ENCODE results near the gene EIF4H.
"Not testable (repeated sequence)": the region's sequence is repeated elsewhere in the genome, so short reads cannot be mapped to it uniquely, and the experiment has no call there.

Gene EIF4H

GRCh38 chr7:74173866-74174605 is at the start of gene EIF4H:
EIF4H (plus strand) TSS chr7:74174356; CDS start chr7:74174384, 28 bp downstream.
- DNase-seq (ENCODE audit: low read depth in 3 of 3, low spot score in 1 of 3): peak; percentile 78 to 98 (median 92)

- DNase-seq (ENCODE audit: low read depth in 3 of 3, low spot score in 1 of 3): no peak
Measured at GRCh38 chr7:74126220-74126880, 47.8 kb upstream of the EIF4H start.

- DNase-seq (ENCODE audit: low read depth in 3 of 3, low spot score in 1 of 3): no peak
Measured at GRCh38 chr7:74129887-74130286, 44.3 kb upstream of the EIF4H start.

GRCh38 chr7:74130518-74130917 is 43.6 kb upstream of the EIF4H start:
- DNase-seq (ENCODE audit: low read depth in 3 of 3, low spot score in 1 of 3): no peak

- no peak for DNase-seq (ENCODE audit: low read depth in 3 of 3, low spot score in 1 of 3)
Measured at GRCh38 chr7:74134117-74134620, 40.0 kb upstream of the EIF4H start.

- no peak for DNase-seq (ENCODE audit: low read depth in 3 of 3, low spot score in 1 of 3)
Measured at GRCh38 chr7:74138334-74138867, 35.8 kb upstream of the EIF4H start.

GRCh38 chr7:74138945-74139843 is 35.0 kb upstream of the EIF4H start:
- DNase-seq (ENCODE audit: low read depth in 3 of 3, low spot score in 1 of 3): no peak

GRCh38 chr7:74141705-74142104 is 32.5 kb upstream of the EIF4H start:
- DNase-seq (ENCODE audit: low read depth in 3 of 3, low spot score in 1 of 3): no peak

GRCh38 chr7:74143383-74143782 is 30.8 kb upstream of the EIF4H start:
- DNase-seq (ENCODE audit: low read depth in 3 of 3, low spot score in 1 of 3): no peak

- no peak for DNase-seq (ENCODE audit: low read depth in 3 of 3, low spot score in 1 of 3)
Measured at GRCh38 chr7:74148491-74148890, 25.7 kb upstream of the EIF4H start.

- no peak for DNase-seq (ENCODE audit: low read depth in 3 of 3, low spot score in 1 of 3)
Measured at GRCh38 chr7:74149071-74149470, 25.1 kb upstream of the EIF4H start.

GRCh38 chr7:74149603-74150002 is 24.6 kb upstream of the EIF4H start:
- no peak for DNase-seq (ENCODE audit: low read depth in 3 of 3, low spot score in 1 of 3)

GRCh38 chr7:74153736-74154135 is 20.4 kb upstream of the EIF4H start:
- no peak for DNase-seq (ENCODE audit: low read depth in 3 of 3, low spot score in 1 of 3)

- no peak for DNase-seq (ENCODE audit: low read depth in 3 of 3, low spot score in 1 of 3)
Measured at GRCh38 chr7:74155810-74156395, 18.3 kb upstream of the EIF4H start.

GRCh38 chr7:74157605-74158004 is 16.6 kb upstream of the EIF4H start:
- no peak for DNase-seq (ENCODE audit: low read depth in 3 of 3, low spot score in 1 of 3)

GRCh38 chr7:74164985-74165456 is 9.1 kb upstream of the EIF4H start:
- DNase-seq (ENCODE audit: low read depth in 3 of 3, low spot score in 1 of 3): no peak

- no peak for DNase-seq (ENCODE audit: low read depth in 3 of 3, low spot score in 1 of 3)
Measured at GRCh38 chr7:74165867-74166593, 8.1 kb upstream of the EIF4H start.

- not testable (repeated sequence) for DNase-seq (ENCODE audit: low read depth in 3 of 3, low spot score in 1 of 3)
Measured at GRCh38 chr7:74167324-74167723, 6.8 kb upstream of the EIF4H start.

- no peak for DNase-seq (ENCODE audit: low read depth in 3 of 3, low spot score in 1 of 3)
Measured at GRCh38 chr7:74173074-74173473, 1.1 kb upstream of the EIF4H start.

GRCh38 chr7:74173491-74173865 is 678 bp upstream of the EIF4H start:
- no peak for DNase-seq (ENCODE audit: low read depth in 3 of 3, low spot score in 1 of 3)
